Glomerular visceral epithelial cell (primary cell): ENCODE results near the gene MAD1L1.
"Not testable (repeated sequence)": the region's sequence is repeated elsewhere in the genome, so short reads cannot be mapped to it uniquely, and the experiment has no call there.

Experiments
- DNase-seq: peaks from one replicate; pipeline ENCODE4 v3.0.0-alpha.2; 2016; ENCODE audit errors: extremely low spot score

Gene MAD1L1

DNA sequence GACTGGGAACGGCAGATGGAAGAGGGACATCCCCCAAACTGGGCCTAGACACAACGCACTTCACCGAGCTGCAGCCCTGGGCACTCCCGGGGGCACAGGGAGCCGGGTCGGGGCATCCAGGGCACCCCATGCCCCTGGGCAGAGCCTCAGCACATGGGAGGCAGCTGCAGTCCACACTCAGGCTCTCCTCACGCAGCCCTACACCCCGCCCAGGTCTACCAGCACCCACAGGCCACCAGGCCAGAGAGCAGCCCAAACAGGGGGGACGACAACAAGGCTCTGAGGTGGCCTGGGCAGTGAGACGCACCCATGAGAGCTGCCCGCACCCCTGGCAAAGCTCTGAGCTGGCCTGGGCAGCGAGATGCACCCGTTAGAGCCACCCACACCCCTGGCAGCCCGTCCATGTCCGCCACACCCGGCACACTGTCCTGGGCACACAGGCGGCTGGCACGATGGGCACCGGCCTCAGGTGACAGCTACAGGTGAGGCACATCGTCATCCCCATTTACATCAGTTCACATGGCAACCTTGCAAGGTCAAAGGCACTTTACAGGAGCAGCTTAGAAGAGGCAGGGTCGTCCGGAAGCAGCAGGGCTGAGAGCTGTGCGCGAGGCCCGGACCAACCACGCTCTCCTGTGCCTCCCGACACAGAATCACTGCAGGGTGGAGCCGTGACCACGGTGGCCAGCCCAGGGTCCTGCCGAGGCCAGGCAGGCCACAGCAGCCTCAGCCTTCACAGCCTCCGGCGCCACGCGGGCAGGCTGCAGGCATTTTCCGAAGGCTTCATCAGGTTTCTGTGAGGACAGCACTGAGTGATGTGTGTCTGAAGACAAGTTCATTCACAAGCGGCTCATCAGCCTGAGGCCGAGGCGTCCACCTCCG lies 228.6 kb downstream of the MAD1L1 start:
- no peak for DNase-seq

- DNase-seq: no peak
These were observed 229.3 kb downstream of the MAD1L1 start for GRCh38 chr7:2003451-2003930.

- no peak for DNase-seq
These were observed 229.9 kb downstream of the MAD1L1 start for GRCh38 chr7:2002561-2003450.

DNA sequence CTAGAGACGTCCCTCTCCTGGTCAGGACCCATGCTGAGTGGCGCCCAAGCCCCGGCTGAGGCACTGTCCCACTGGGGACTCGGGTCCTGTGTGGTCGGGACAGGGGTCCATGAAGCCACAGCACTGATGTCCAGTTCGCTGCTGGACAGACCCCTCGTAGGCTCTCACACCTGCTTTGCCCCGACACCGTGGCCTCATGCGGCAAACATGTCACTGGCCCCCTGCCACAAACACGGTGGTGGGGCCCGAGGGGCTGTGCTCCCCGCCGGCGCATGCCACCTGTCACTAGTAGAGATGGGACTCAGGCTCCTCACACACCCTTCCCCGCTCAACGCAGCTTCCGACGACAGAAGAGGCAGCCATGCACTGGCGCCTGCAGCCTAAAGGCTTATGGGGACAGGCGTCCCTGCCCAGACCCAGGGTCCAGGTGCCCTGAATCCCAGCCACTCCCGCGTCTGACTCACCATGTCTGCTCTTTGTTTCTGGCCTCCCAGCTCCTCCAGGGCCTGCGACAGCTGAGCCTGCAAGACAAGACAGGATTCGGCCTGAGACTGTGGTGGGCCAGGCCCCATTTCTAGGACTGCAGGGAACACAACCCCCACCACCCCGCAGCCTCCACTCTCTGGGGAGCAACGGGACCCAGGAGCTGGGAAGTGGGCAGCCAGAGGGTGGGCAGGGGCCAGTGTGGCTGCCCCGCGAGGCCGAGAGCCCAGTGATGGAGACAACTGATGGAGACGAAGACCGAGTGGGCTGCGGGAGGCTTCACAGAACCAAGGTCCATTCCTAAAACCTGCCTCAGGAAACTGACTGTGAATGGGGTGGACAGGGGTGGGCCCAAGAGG lies 230.9 kb downstream of the MAD1L1 start:
- DNase-seq: no peak

DNA sequence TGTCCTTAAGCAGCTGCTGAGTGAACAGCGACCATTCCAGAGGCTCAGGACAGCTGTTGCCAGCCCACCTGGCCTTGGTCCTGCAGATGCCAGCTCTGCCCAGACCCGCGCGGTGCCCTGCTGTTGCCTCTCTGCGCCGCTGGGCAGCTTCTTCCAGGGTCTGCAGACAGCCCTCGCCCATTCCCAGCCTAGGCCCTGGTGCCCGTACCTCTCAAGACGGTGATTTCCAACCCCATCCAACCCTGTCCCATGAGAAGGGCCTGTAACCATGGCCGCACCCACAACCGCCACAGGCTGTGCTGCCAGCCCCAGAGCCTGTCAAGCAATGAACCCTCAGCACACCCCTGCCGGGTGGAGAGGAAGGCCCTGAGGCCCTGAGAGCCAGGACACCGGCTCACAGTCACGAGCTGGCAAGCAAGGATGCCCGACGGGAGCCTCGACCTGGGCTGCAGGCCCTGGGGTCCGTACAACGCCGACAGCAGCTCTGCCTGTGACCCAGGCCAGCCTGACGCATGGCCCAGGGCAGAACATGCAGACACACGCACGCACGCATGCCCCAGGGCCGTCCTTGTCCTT lies 231.9 kb downstream of the MAD1L1 start:
- DNase-seq: no peak

GRCh38 chr7:2000153-2000687 lies 232.5 kb downstream of the MAD1L1 start:
- DNase-seq: no peak

GRCh38 chr7:1999278-1999984 lies 233.3 kb downstream of the MAD1L1 start:
- DNase-seq: no peak

GRCh38 chr7:1998146-1998545 lies 234.6 kb downstream of the MAD1L1 start:
- DNase-seq: no peak

GRCh38 chr7:1997537-1998076 lies 235.1 kb downstream of the MAD1L1 start:
- no peak for DNase-seq

- DNase-seq: no peak
These were observed 235.9 kb downstream of the MAD1L1 start for GRCh38 chr7:1996816-1997215.

DNA sequence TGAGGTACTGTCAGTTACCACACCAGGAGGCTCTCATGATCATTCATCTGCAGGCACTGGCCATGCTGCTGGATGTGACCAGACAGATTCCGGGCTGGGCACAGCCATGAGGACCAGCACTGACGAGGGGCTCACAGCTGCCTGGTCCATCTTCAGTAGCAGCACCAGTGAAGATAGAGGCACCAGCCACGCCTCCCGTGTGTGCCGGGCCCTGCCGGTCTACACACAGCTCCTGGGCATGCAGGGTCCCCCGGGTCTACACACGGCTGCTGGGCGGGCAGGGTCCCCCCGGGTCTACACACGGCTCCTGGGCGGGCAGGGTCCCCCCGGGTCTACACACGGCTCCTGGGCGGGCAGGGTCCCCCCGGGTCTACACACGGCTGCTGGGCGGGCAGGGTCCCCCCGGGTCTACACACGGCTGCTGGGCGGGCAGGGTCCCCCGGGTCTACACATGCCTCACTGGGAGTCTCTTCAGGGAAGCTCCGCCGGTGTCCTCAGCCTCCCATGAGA lies 236.8 kb downstream of the MAD1L1 start:
- not testable (repeated sequence) for DNase-seq

DNA sequence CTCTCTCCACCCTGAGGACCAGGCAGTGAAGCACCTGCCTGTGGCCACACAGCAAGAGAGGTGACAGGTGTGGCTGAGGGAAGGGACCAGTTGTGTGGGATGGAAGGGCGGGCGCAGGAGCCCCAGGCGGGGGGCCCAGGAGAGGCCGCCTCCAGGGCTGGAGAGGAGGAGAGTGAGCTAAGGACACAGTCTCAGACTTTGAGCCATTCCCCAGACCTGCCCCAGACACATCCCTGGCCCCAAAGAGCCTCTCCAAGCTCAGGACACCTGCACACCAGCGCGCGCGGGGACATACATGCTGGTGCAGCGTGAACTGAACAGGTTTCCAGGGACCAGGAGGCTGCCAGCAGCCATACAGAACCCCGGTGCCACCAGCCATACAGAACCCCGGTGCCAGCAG lies 237.3 kb downstream of the MAD1L1 start:
- DNase-seq: no peak

GRCh38 chr7:1994931-1995330 lies 237.8 kb downstream of the MAD1L1 start:
- no peak for DNase-seq

DNA sequence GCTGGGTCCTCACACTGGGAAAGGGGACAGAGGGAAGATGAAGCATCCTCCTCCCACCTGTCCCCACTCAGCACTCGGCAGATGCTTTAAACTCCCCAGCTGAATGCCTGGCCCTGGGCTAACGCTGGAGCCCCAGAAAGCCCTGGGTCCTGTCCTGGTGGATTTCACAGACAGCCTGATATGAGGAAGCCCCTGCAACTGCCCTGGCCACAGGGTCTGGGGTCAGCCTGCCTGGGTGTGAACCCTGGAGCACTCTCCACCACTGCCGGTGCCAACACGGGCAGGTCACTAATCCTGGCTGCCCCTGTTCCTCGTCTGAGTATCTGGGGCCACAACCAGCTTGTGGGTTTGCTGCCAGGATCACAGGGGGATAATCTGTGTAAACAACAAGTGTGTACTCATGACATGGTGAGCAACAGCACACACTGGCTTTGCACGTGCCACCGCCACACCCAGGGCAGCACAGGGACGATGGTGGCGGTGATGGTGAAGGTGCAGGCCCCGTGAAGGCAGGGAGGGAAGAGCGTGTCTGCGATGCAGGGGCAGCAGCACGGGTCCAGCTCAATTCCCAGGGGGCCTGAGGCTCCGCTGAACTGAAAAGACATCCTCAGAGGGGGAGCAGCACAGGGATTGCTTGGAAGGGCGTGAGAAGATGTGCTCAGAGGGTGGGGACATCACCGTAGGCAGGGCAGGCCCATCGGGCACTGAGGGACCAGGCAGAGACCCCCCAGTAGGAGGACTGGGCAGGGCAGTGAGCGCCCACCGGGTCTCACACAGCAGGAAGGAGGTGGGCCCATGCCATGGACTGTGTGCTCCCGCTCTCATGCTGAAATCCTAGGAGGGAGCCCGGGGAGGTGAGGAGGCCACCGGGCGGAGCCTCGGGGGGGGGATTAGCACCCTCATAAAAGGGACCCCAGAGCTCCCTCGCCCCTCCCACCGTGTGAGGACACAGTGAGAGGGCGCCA lies 238.7 kb downstream of the MAD1L1 start:
- DNase-seq: no peak

DNA sequence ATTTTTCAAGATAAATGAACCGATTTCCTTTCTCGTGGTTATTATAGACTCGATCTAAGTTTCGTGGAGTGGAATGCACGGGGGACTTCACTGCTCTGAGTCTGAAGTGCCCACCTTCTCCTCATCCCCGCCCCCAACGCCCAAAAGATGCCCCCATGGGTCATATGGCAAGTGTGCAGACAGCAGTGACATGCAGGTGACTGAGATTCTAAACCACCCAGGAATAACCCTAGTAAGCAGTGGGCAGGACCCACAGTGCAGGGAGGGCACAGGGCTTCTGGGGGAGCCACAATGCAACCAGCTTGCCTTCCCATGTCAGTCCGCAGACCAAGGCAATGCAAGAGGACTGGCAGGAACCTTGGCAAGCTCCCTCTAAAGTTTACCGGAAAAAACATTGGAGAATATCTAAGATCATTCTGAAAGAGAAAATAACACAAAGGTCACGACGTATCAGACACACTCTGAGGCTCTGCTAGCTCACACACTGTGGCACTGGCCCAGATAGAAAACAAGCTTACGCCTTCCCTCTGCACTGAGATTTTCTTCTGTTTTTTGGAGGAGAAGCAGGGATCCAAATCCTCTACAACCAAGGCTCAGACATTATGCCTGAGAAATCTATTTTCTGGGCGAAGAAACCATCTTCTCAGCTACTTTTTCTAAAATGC lies 239.6 kb downstream of the MAD1L1 start:
- no peak for DNase-seq

DNA sequence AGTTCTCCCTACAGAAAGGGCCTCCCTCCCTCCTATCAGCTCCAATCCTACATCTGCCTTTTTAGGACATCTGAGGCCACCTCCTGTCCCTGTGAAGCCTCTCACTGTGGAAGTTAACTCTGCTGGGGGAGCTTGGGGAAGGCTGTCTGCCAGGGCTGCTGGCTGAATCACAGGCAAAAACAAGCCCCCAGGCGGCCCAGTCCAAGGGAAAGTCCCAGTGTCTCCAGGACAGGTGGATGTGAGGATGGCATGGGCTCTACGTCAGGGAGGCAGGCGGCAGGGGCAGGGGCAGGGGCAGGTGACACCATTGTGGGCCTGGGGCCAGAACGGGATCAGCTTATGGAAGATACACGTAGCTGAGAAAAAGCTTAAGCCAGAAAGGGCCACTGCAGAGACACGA lies 240.2 kb downstream of the MAD1L1 start:
- no peak for DNase-seq

DNA sequence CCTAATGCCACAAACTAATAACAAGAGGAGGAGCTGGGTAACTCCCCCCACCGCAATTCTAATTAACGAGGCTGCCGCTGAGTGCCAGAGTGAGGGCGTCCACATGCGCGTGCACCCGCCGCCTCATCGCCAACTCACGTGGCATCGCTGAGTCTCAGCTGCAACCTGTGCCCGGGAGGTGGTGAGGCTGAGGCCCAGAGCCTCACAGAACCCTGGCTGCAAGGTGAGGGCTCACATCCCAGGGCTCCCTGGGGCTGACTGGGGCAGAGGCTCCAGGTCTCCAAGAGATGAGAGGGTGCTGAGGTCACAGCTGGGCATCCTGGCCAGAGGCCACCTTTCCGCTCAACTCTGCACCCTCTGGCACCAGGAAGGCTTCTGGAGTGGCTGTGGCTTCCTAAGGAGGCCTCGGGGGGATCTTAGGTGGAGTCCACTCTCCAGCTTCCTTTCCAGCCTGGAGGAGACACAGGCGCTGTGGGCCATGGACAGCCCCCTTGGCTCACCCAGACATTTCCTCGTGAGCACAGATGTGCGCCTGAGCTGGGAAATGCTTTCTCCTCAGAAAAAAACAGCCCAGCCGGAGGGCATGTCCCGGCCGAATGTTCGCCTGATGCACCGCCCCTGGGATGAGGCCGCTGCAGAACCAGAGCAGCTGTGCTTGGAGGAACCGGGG lies 242.6 kb downstream of the MAD1L1 start:
- DNase-seq: no peak
